HG03469 (cell line): Measurements from ENCODE around the gene BAD.

Experiments
- ATAC-seq: cut with Tn5 transposase; IDR thresholded peaks from one replicate; pipeline ENCODE4 v1.9.1; 2021; ENCODE audit warnings: mild to moderate bottlenecking, moderate library complexity, moderate number of reproducible peaks; ENCODE audit not compliant: unreplicated experiment

Gene BAD

DNA sequence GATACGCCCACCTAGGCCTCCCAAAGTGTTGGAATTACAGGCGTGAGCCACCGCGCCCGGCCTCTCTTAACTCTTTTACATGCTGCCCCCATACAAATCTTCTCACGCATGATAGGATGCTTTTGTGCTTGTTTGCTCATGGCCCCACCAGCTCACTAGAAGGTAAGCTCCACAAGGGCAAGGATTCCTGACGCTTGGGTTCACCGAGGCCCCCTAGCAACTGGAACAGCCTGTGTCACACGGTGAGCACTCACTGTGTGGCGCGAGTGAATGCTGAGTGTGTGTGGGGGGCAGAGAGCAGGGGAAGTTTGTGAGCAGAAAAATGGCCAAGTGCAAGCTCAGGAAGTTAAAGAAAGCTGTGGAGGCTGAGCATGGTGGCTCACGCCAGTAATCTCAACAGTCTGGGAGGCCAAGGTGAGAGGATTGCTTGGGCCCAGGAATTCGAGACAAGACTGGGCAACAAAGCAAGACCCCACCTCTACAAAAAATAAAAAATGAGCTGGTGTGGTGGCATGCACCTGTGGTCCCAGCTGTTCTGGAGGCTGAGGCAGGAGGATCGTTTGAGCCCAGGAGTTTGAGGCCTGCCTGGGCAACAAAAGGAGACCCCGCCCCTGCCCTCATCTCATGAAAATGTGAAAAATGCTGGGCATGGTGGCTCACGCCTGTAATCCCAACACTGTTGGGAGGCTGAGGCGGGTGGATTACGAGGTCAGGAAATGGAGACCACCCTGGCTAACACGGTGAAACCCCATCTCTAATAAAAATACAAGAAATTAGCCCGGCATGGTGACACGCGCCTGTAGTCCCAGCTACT, 2.3 kb downstream of the BAD start:
- ATAC-seq, result no peak

DNA sequence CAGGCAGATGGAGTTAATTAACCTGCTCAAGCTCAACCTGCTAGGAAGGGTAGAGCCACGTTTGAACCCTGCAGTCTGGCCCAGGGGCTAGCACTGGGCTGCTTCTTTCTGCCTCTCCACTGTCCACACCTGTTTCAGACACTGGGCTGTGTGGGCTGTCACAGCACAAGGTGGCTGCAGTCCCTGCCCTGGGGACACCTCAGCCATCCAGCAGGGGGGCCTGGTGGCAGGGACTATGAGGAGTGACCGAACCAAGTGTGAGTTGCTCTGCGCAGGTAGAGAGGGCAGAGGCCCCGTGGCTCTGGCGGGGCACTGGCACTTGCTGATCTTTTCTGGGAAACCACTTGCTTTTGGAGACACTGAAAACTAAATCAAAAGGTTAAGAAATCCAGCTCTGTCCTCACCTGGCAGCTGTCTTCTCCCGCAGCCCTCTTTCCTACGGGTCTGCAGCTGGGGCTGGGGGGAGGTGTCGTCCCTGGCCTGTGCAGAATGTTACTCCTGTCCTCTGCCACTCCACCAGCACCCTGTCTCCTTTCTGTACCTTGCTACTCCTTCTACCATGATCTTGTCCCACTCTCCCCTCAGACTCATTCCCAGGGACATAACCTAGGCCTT, 5.8 kb downstream of the BAD start:
- no peak for ATAC-seq

DNA sequence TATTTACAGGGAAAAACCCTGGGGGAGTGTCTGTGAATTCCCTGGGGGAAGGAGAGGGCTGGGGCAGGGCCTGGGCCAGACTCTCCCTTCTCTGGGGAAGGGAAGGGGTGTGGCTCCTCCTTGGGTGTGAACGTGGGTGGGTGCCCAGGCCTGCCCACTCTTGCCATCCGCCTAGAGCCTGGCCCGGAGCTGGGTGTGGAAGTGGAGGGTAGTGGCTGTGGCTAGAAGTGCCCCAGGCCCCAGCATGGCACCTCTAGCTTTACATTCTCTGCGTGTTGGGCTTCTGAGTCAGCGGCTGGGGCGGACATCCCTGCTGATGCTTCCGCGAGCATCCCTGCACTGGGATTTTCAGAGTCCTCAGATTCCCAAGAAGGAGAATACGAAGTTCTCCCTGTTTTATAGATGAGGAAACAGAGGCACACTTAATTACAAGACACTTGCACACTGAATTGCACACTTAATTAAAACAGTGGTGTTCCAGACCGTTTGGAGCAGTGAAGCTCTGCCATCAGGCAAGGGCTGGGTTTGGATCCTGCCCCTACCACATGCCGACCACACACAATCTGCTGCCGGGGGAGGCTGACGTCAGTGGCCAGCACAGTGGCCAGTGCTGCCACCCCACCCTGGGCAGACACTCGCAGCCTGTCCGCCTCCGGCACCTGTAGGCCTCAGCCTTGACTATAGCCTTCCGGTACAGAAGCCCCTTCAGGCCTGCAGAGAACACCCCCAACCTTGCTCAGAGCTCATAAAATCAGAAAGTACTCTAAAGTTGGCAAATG, 7.6 kb downstream of the BAD start:
- ATAC-seq, result no peak

DNA sequence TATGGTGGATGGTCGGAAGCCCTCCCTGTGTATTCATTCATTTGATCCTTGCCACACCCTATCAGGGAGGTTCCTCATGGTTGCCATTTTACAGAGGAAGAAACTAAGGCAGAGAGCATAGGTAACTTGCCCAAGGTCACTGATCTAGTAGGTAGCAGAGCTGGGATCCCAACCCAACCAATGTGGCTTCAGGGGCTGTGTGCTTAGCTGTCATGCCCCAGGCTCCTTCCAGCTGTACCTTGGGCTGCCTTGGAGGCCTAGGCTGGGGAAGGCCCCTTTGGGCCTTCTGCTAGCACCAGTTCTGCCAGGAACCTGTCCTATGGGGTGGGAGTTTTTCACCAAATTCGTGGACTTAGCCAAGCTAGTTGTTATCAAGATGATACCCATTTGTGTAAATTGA, 8.6 kb downstream of the BAD start:
- no peak for ATAC-seq

DNA sequence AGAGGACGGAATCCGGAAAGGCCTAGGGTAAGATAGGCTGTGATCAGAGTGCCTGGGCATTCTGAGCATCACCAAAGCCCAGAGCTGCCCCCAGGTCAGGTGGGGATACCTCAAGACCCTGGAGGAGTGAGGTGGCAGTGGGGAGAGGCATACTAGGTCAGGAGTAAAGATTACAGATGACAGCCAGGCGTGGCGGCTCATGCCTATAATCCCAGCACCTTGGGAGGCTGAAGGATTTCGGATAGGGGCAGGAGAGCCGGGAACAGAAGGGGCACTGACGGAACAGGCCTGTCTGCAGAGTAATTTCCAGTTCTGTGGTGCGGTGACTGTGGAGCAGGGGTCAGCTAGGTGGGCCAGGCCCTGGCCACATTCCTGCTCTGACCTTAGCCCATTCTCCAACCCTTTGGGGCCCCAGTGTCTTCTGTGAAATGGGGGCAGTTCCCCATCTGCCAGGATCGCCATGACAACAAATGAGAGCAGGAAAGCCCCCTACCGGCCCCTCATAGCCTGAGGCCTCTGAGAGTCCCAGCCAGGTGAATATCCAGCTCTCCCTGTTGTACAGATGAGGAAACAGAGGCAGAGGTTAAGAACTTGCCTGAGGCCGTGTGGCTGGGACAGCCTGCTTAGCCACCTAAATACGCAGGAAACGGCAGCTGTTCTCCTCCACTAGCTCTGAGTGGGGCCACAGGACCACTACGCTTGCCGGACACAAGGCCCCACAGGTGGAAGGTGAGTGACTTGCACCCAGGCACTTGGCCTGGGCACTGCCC, 9.2 kb downstream of the BAD start:
- ATAC-seq, result no peak

DNA sequence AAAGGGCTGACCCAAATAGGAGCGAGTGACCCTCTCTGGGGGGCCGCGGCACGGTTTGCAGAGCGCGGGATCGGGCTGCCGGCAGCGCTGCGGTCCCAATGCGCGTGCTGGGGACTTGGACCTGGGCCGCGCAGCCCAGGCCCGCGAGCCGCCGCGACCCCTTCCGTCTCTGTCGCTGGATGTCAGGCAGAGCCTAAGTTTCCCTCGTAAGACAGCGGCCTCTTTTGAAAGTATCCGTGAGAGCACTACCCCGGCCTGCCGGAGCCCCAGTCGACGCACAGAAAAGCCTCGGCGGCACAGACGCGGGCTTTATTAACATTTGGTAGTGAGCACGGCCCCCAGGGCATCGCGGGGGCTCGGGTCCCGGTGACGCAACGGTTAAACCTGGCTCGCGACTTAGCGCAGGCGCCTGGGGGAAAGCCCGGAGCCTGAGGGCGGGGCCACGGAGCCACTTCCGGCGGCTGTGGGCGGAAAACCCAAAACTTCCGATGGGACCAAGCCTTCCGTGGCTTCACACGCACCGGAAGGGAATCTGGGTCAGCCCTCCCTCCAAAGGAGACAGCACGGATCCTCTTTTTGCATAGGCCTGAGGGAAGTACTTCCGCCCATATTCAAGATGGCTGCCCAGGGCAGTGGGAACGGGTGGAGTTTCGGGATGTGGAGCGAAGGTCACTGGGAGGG, 14.8 kb downstream of the BAD start:
- peak; percentile 49 for ATAC-seq

DNA sequence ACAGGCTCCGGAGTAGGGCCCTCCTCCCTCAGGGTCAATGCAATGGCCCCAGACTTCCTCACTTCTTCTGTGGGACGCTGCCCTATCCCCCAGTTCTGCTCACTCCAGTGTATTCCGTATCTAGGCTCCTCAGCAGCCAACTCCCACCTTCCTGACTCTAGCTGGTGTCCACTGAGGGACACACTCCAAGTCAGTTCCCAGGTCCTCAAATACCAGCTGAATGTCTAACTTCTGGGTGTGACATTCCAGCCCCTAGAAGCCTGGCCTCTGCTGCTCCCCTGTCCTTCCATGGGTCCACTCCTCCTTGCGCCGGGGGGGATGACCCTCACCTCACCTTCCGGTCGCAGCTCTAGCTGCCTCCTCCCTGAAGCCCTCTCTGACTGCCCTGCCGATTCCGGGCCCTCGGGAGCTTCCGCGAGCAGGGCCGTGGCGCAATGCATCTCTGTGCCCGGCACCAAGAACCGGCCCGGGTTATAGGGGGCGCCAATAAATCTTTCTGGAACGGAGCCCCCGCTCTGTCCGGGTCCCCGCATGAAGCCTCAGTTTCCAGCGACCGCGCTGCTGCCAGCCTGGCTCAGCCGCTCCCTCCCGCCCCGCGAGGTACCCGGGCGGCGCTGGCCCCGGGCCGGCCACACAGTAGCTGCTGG, 15.4 kb downstream of the BAD start:
- no peak for ATAC-seq

DNA sequence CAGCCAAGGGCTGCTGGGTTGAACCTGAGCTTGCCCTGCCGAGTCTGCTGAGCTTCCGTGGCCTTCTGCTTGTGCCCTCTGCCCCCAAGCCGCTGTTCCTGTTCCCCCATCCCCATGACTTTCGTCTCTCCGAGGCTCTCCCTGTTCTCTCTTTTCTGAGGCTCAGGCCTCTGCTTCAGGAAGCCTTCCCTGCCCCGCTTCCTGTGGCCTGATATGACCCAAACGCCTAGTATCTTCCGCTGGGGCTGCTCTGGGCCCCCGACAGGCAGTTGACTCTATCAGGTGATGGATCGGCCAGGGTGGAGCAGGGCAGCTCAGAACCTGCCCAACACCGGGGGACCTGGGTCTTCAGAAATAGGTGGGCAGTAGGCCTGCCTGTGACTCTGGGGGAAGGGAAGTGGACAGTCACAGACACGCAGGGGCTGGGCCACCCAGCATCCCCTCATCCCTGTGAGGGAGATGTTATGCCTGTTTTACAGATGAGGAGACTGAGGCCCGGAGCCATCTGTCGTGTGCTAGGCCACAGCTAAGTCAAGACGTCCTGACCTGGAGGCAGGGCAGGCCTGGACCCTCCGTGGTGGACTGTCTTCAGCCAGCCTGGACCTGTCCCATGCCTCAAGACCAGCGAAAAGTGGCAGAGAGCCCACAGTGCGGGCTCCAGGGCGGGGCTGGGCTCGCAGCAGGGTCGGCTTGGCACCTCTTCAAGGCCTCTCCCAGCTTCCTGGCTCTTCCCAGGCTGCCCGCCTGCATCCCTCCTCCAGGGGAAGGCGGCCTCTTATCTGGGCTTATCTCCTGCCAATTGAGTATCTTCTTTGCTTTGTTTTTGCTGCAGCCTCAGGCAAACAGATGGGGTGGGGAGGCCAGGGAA, 16.2 kb downstream of the BAD start:
- no peak for ATAC-seq

DNA sequence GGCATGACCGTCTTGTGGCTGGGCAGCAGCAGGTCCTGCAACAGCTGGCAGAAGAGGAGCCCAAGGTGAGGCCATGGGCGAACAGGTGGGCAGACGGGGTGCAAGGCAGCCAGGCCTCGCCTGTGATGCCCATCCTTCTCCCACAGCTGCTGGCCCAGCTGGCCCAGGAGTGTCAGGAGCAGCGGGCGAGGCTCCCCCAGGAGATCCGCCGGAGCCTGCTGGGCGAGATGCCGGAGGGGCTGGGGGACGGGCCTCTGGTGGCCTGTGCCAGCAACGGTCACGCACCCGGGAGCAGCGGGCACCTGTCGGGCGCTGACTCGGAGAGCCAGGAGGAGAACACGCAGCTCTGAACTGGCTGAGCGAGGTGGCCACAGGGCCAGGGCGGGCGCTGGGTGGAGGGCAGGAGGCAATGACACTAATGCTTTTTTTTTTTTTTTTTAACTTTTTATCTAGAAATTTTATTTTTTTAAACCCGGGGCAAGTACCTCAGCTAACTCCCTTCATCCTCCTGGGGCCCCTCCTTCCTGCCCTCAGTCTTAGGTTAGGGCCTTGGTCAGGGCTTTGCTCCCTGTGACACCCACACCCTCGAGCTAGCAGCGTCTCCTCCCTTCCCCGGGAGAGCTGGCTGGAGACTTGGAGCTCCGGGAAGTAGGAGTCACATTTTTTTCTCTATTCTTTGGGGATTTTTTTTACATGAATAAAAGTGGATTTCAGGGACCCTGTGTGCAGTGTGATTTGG, 17.1 kb downstream of the BAD start:
- no peak for ATAC-seq

DNA sequence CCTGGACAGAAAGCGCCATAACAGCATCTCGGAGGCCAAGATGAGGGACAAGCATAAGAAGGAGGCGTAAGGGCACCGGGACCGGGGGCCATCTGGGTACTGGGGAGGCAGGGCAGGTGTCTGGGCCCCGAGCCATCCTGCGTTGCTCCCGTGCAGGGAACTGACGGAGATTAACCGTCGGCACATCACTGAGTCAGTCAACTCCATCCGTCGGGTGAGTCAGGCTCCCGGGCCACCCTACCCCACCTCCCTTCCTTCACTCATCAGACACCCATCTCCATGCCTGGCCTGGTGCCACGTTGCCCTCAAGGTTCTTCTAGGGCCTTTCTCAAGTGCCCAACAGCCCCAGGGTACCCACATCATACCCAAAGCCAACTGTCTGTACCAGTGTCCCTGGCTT, 18.1 kb downstream of the BAD start:
- no peak for ATAC-seq

DNA sequence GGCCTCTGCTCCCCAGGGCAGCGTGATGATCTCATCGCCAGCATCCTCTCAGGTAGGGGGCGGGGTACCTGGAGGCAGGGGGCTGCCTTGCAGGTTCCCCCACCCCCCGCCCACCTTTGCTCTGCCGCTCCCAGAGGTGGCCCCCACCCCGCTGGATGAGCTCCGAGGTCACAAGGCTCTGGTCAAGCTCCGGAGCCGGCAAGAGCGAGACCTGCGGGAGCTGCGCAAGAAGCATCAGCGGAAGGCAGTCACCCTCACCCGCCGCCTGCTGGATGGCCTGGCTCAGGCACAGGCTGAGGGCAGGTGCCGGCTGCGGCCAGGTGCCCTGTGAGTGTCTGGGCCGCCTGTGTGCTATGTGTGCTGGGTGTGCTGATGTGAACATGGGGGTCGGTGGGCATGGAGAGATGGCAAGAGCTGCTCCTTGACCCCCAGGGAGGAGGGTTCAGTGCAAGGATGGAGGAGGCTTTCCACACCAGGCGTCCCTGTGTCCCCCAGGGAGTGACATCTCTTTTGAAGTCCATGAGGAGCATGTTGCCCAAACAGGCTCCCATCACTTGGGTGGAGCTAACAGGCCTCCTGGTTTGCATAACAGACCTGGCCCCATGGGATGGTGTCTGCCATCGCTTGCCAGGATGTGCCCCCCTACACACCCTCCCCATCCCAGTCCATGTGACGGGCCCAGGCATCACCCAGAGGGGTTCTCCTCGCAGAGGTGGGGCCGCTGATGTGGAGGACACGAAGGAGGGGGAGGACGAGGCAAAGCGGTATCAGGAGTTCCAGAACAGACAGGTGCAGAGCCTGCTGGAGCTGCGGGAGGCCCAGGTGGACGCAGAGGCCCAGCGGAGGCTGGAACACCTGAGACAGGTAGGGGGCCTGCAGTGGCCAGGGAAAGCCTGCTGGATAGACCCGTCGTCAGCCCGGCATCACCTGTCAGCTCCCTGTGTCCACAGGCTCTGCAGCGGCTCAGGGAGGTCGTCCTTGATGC, 19.0 kb downstream of the BAD start:
- ATAC-seq, result no peak

DNA sequence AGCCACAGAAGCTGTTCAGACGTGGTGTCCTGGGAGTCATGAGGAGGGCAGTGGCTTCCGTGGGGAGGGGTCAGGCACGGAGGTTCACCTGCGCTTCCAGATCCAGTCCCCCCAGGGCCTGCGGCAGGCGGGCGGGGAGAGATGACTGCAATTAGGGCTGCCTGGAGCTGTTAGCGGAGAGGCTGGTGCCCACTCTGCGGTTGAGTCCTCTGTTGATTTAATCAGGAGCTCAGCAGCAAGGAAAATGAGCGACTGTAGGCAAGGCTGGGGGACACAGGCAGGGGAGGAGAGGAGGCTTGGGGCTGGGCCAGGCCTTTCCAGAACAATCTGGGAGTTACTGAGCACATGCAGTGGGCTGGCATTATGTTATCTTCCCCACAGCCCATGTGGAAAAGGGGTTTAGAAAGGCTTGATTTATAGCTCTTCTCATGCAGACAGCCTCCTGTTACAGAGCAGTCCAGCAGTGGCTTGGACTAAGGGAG, 20.1 kb downstream of the BAD start:
- ATAC-seq, result no peak

DNA sequence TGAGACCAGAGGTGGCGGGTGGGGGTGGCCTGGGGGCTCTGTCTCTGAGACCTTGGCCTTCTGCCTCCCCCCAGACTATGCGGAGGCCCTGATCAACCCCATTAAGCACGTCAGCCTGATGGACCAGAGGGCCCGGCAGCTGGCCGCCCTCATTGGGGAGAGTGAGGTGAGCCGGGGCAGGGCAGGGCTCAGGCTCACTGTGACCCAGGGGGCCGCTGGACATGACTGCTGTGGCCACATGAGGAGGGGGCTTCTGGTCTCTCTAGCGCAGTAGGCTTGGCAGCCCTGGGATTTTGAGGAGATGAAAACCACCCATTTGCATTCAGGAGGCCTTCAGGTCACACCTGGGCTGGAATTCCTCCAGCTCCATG, 20.5 kb downstream of the BAD start:
- ATAC-seq, result no peak

DNA sequence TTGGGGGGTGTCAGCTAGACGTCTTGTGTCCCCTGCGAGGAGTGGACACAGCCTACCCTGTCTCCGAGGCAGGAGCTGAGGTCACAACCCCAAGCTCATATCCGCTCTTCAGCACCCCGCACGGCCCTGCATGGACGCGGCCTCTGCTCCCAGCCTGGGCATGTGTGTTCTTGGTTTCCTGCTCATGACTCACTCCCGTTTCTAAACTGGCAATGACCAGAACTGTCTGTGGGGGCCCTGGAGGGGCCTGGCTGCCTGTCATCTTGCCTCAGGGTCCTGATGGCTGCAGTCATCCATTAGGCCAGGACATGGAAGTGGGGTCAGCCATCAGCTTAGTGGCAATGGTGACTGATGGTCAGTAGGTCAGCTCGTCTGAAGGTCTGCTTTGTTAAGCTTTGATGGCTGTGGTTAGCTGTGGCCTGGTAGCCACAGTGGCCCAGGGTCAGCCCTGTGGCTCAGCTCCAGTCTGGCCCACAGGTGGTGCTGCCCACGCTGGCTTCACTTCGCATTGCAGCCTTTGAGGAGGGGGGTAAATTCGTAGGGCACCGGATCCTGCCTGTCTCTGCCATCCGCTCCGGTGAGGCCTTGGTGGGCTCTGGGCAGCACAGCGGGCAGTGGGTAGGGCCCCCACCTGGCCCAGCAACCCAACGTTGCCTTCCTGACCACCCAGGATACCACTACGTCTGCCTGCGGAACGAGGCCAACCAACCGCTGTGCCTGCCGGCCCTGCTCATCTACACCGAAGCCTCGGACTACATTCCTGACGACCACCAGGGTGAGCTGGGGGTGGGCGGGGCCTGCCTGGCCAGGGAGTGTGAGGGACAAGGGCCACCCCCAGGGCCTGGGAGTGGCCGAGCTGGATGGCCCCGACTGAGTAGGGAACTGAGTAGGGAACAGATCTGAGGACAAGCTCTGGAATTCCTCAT, 21.2 kb downstream of the BAD start:
- no peak for ATAC-seq

DNA sequence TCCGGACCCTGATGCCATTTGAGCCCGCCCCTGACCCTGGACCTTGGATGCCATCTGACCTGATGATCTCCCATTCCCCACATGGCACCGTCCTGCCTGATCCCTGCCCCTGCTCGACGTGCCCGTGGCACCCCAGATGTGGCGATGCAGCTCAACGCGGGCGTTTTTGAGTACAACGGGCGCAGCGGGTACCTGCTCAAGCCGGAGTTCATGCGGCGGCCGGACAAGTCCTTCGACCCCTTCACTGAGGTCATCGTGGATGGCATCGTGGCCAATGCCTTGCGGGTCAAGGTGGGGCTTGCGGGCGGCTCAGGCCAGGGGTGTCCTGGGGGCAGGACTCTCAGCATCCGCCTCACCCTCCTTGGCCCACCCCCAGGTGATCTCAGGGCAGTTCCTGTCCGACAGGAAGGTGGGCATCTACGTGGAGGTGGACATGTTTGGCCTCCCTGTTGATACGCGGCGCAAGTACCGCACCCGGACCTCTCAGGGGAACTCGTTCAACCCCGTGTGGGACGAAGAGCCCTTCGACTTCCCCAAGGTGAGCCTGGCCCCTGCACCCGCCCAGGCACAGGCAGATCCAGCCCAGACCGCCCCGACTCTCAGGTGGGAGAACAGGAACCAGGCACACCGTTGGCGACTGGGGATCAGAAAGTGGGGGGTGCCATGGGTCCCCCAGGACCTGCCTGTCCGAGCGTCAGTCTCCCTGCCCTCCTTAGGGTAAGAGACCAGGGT, 22.0 kb downstream of the BAD start:
- no peak for ATAC-seq
